Measurements from ENCODE around the gene CTBP2.

GRCh38 chr10:125190414-125190813 is 30.1 kb upstream of the CTBP2 start:
- TF ChIP-seq CTCF (optimal IDR thresholded peaks at IDR 0.05 in 1 of 3, IDR thresholded peaks at IDR 0.05 in 1 of 3, conservative IDR thresholded peaks at IDR 0.05 in 1 of 3; ENCODE audit: extremely low read depth in 1 of 3, insufficient read depth in 2 of 3, low read length in 3 of 3) (no peak), EZH2 (IDR thresholded peaks at IDR 0.05; ENCODE audit: low read length) (no peak)

All from keratinocyte (primary cell).